Neutrophil (primary cell): Measurements from ENCODE around the gene TIMM17B.

Source experiments
- H3K27ac ChIP-seq: fragments of 200-600 bp; sonication (generic); 2 replicates; pipeline ENCODE4 v1.5.1; 2016; ENCODE audit warnings: mild to moderate bottlenecking, moderate library complexity
- H3K27me3 ChIP-seq: fragments of 200-600 bp; sonication (generic); 2 replicates; pipeline ENCODE4 v1.6.0; 2016; ENCODE audit warnings: mild to moderate bottlenecking
- H3K36me3 ChIP-seq: fragments of 200-600 bp; sonication (generic); 2 replicates; pipeline ENCODE4 v1.5.1; 2017
- H3K4me1 ChIP-seq, 2 experiments: fragments of 200-600 bp in 1 of 2; sonication (generic) in 1 of 2; 1 replicate in 1 of 2; 2 replicates in 1 of 2; pipeline versions ENCODE4 v1.5.1 to v1.6.1; 2013 to 2016; ENCODE audit warnings: low read depth in 1 of 2, low read length in 1 of 2, mild to moderate bottlenecking in 1 of 2, moderate library complexity in 1 of 2; ENCODE audit not compliant: control insufficient read depth in 1 of 2, insufficient read depth in 1 of 2
- H3K4me3 ChIP-seq, 2 experiments: fragments of 200-600 bp in 1 of 2; sonication (generic) in 1 of 2; 1 replicate in 1 of 2; 2 replicates in 1 of 2; pipeline ENCODE4 v1.5.1; 2013 to 2016; ENCODE audit warnings: low read depth in 1 of 2, low read length in 1 of 2, mild to moderate bottlenecking in 1 of 2, moderate library complexity in 1 of 2
- H3K9me3 ChIP-seq: fragments of 200-600 bp; sonication (generic); 2 replicates; pipeline ENCODE4 v1.5.1; 2016
- TF ChIP-seq, protein P1 (sequence below): fragments of 200-600 bp; sonication (generic); IDR thresholded peaks from 2 replicates; pipeline ENCODE4 v1.5.1; 2016; ENCODE audit warnings: antibody characterized with exemption

Gene TIMM17B

DNA sequence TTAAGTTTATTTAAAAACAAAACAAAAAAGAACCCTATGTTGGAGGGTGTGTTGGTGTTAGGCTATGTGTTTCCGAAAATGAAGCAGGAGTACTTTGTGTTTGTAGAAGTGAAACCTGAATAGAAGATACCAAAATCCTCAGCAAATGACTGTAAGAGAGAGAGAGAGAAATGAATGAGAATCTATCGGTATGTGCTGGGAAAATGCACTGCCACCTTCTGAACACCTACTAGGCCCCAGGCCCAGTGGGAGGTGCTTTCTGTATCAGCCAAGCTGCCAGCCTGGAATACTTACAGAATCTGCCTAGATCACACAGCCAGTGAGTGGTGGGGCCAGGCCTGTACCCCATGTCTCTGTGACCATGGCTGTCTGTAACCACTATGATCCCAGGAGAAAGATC lies 36.2 kb upstream of the TIMM17B start:
- TF ChIP-seq, protein P1, sequence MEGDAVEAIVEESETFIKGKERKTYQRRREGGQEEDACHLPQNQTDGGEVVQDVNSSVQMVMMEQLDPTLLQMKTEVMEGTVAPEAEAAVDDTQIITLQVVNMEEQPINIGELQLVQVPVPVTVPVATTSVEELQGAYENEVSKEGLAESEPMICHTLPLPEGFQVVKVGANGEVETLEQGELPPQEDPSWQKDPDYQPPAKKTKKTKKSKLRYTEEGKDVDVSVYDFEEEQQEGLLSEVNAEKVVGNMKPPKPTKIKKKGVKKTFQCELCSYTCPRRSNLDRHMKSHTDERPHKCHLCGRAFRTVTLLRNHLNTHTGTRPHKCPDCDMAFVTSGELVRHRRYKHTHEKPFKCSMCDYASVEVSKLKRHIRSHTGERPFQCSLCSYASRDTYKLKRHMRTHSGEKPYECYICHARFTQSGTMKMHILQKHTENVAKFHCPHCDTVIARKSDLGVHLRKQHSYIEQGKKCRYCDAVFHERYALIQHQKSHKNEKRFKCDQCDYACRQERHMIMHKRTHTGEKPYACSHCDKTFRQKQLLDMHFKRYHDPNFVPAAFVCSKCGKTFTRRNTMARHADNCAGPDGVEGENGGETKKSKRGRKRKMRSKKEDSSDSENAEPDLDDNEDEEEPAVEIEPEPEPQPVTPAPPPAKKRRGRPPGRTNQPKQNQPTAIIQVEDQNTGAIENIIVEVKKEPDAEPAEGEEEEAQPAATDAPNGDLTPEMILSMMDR: no peak
- Histone ChIP-seq H3K4me1 (peaks cover 34 to 42% of the 10 kb centered on the region in 2 experiments), H3K9me3 (no peaks in the 10 kb centered on the region), H3K27me3 (no peaks in the 10 kb centered on the region), H3K36me3 (peaks cover 15% of the 10 kb centered on the region), H3K4me3 (no peak overlapping the region), H3K27ac (peak overlapping the region; percentile 99)

DNA sequence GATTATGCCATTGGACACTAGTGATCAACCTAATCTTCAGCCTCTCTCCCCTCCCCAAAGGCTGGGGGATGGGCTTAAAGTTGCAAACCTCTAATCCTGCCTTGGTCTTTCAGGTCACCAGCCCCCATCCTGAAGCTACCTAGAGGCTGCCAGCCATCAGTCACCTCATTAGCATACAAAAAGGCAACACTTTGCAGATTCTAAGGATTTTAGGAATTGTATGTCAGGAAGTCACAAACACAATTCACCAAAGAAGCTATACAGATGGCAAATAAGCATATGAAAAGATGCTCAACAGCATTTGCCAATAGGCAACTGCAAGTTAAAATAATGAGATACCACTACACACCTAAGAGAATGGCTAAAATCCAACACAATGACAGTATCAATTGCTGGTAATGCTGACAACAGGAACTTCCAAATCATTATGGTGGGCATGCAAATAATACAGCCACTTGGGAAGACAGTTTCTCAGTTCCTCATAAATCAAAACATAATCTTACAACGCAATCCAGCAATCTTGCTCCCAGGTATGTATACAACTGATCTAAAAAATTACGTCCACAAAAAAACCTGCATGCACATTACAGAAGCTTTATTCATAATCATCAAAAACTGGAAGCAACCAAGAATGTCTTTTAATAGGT lies 30.3 kb upstream of the TIMM17B start:
- Histone ChIP-seq H3K9me3 (no peaks in the 10 kb centered on the region), H3K4me1 (no peaks in the 10 kb centered on the region), H3K4me3 (no peak overlapping the region), H3K27ac (no peak overlapping the region), H3K36me3 (peaks cover 36% of the 10 kb centered on the region), H3K27me3 (no peaks in the 10 kb centered on the region)
- TF ChIP-seq, protein P1: no peak

DNA sequence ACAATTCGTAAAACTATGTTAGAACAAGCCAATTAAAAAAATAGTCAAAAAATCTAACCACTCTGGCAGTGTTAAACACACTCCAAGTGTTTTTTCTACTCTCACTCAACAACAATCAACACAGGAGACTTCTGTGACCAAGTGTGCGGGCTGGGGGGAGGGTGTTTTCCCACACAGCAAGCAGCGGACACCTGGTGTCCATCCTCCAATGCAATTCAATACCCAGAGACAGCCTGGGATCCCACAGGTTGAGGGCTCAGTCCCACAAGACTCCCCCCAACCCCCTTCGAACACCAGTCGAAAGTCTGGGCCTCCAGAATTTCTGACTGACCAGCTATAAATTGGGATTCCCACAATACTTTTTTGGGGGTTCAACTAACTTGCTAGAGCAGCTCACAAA lies 29.6 kb upstream of the TIMM17B start:
- no peak overlapping the region for H3K4me3 ChIP-seq
- no peaks in the 10 kb centered on the region for H3K9me3 ChIP-seq
- H3K27me3 ChIP-seq: no peaks in the 10 kb centered on the region
- TF ChIP-seq, protein P1: no peak
- H3K36me3 ChIP-seq: peaks cover 43% of the 10 kb centered on the region
- H3K27ac ChIP-seq: peak overlapping the region; percentile 10
- H3K4me1 ChIP-seq: no peaks in the 10 kb centered on the region

DNA sequence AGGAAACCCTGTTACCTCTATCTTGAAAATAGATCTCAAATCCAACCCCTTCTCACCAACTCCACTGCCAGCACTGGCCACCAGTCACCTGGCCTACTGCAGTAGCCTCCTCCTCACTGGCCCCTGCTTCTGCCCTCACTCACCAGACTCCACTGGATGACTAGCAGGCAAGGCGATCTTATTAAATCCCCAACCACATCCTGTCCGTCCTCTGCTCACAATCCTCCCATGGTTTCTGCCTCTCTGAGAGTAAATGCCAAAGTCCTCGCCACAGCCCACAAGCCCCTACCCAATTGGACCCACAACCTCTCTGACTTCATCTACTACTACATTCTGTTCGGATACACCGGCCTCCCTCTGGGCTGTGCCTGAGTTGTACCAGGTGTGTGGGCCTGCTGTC lies 26.7 kb upstream of the TIMM17B start:
- H3K4me3 ChIP-seq: no peak overlapping the region
- no peak overlapping the region for H3K27ac ChIP-seq
- TF ChIP-seq, protein P1: no peak
- no peaks in the 10 kb centered on the region for H3K27me3 ChIP-seq
- H3K9me3 ChIP-seq: no peaks in the 10 kb centered on the region
- peaks cover 8 to 19% of the 10 kb centered on the region in 2 experiments for H3K4me1 ChIP-seq
- H3K36me3 ChIP-seq: peaks cover 48% of the 10 kb centered on the region

DNA sequence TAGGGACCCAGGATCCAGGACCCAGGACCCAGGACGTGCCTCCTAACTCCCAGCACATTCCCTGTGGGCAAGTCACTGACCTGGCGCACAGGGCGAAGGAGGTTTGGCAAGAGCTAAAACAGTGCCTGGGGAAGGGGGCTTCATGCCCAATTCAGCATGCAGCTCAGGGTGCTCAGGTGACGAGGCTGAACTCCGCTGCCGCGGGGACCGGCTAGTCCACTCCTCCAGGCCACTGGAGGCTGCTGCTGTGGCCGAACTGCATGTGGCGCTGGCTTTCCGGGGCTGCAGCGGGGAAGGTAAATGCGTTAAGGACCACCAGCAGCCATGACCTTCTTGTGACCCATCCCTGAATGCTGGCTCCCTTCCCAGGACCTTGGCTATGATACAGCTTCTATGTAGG lies 26.2 kb upstream of the TIMM17B start:
- Histone ChIP-seq H3K27ac (no peak overlapping the region), H3K4me3 (no peak overlapping the region), H3K27me3 (no peaks in the 10 kb centered on the region), H3K4me1 (peaks cover 8 to 19% of the 10 kb centered on the region in 2 experiments), H3K9me3 (no peaks in the 10 kb centered on the region), H3K36me3 (peaks cover 48% of the 10 kb centered on the region)
- TF ChIP-seq, protein P1: no peak
